Motor neuron (in vitro differentiated cells): ENCODE data around the gene PCBP4. TPM values are rescaled to one million over a fixed set of nuclear protein-coding genes. Genes with fewer than 3 reads are reported as not detected.

Experiments
- ATAC-seq, 8 experiments: fragments of 200-7000 bp; cut with Tn5 transposase; replicated peaks in 6 of 8; 2 replicates each; pipeline ENCODE4 v1.8.0; 2021; ENCODE audit warnings: mild to moderate bottlenecking in 8 of 8, moderate library complexity in 8 of 8
- H3K27ac ChIP-seq, 2 donors: fragments of 250-450 bp; sonication (Bioruptor Pico); 2 replicates each; pipeline ENCODE4 v1.9.0; 2021; ENCODE audit warnings: antibody characterized with exemption in 2 of 2, mild to moderate bottlenecking in 2 of 2, moderate library complexity in 1 of 2
- H3K4me1 ChIP-seq, 2 donors: fragments of 250-450 bp; sonication (Bioruptor Pico); replicated peaks in 1 of 2; 2 replicates each; pipeline ENCODE4 v1.6.1; 2021; ENCODE audit warnings: antibody characterized with exemption in 2 of 2, mild to moderate bottlenecking in 2 of 2, moderate library complexity in 1 of 2
- H3K4me3 ChIP-seq, 5 donors: fragments of 250-450 bp; sonication (Bioruptor Pico); 2 replicates each; pipeline ENCODE4 v1.9.0; 2021; ENCODE audit warnings: antibody characterized with exemption in 5 of 5, mild to moderate bottlenecking in 5 of 5, moderate library complexity in 4 of 5
- WGBS, 10 experiments: fragments of 450-650 bp; shearing (Covaris generic); methylation state at CpG; one replicate each; pipeline ENCODE4 v1.0.0; 2022; 5-methylcytosine and 5-hydroxymethylcytosine counted together
- in situ Hi-C, 9 experiments: fragments of 400-800 bp; cut with MboI; loops; one replicate each; pipeline ENCODE4 v1.15.0; 2021; ENCODE audit warnings: low sequenced_read_pairs in 9 of 9, low pct_unique_long_range_greater_than_20kb in 2 of 9; ENCODE audit not compliant: unreplicated experiment in 9 of 9
- total RNA-seq, 8 experiments: library from RNA; unstranded; fragments of 300-600 nt; gene quantifications; 2 replicates each; pipeline versions ENCODE4 v1.2.3 to v1.2.4, GENCODE V29; 2022

The PCBP4 gene
- total RNA-seq, 8 experiments from 2014 or later, result 10.6 to 338 (median 121) TPM

- H3K4me1 ChIP-seq, result no peaks in the 10 kb centered on the region
- H3K27ac ChIP-seq, result no peak overlapping the region
- no peak for ATAC-seq
- 40 to 100% (median 100%) methylated on average over 1 to 5 of the region's 5 CpGs; no CpG with 5 or more reads in 2 of the 10 experiments for WGBS, 10 experiments
- H3K4me3 ChIP-seq, result no peak overlapping the region
- in situ Hi-C loops, result no loop called here
Measured at GRCh38 chr3:51927061-51927977, 39.9 kb downstream of the PCBP4 start.

- no peak overlapping the region for H3K27ac ChIP-seq
- no peaks in the 10 kb centered on the region for H3K4me1 ChIP-seq
- no peak overlapping the region for H3K4me3 ChIP-seq
- in situ Hi-C loops, result no loop called here
- WGBS, 10 experiments, result 30 to 100% (median 79%) methylated on average over 1 to 10 of the region's 11 CpGs; no CpG with 5 or more reads in 1 of the 10 experiments
- no peak for ATAC-seq
Measured at GRCh38 chr3:51921081-51921578, 46.1 kb downstream of the PCBP4 start.

- in situ Hi-C loops, result no loop called here
- WGBS, 10 experiments, result 7 to 92% (median 66%) methylated on average over 2 to 5 of the region's 5 CpGs; no CpG with 5 or more reads in 1 of the 10 experiments
- Histone ChIP-seq H3K4me1 (no peaks in the 10 kb centered on the region), H3K27ac (no peak overlapping the region), H3K4me3 (no peak overlapping the region)
- ATAC-seq, result no peak
Measured at GRCh38 chr3:51916418-51916817, 50.8 kb downstream of the PCBP4 start.

- ATAC-seq, result no peak
- in situ Hi-C loops, result no loop called here
Measured at GRCh38 chr3:51908026-51908425, 59.2 kb downstream of the PCBP4 start.

More at GRCh38 chr3:51908026-51908425, 59.2 kb downstream of the PCBP4 start:
- no peak overlapping the region for H3K27ac ChIP-seq
- 6 to 100% (median 79%) methylated on average over 1 to 4 of the region's 4 CpGs; no CpG with 5 or more reads in 1 of the 10 experiments for WGBS, 10 experiments
- H3K4me1 ChIP-seq, result no peaks in the 10 kb centered on the region
- H3K4me3 ChIP-seq, result no peak overlapping the region

Other genes starting within 250 kb of the PCBP4 start
- not detected for gene IQCF6, start 188.2 kb downstream of the PCBP4 start, total RNA-seq
- not detected for gene IQCF2, start 105.8 kb downstream of the PCBP4 start, total RNA-seq
- gene IQCF5, start 91.9 kb downstream of the PCBP4 start, total RNA-seq, result not detected
- under 1 TPM in 1 of 8 experiments, not detected in 7; 0.22 TPM for gene IQCF1, start 64.1 kb downstream of the PCBP4 start, total RNA-seq
- gene RRP9, start 25.6 kb downstream of the PCBP4 start, total RNA-seq, result 10 to 100 TPM; 12.0 to 55.7 (median 21.9) TPM
- gene PARP3, start 25.1 kb downstream of the PCBP4 start, total RNA-seq, result 10 to 100 TPM in 3 of 8 experiments, 1 to 10 TPM in 5; 2.7 to 40.4 (median 6.9) TPM
- gene GPR62, start 12.1 kb downstream of the PCBP4 start, total RNA-seq, result 1 to 10 TPM in 1 of 8 experiments, under 1 TPM in 6, not detected in 1; 0.25 to 2.3 (median 0.66) TPM
- 10 to 100 TPM in 4 of 8 experiments, 1 to 10 TPM in 4; 2.8 to 62.1 (median 13.7) TPM for gene ABHD14B, start 6.6 kb upstream of the PCBP4 start, total RNA-seq
- gene ABHD14A, start 7.6 kb upstream of the PCBP4 start, total RNA-seq, result 10 to 100 TPM in 7 of 8 experiments, 1 to 10 TPM in 1; 7.4 to 46.3 (median 30.8) TPM
- gene ACY1, start 16.1 kb upstream of the PCBP4 start, total RNA-seq, result 100 to 1,000 TPM in 1 of 8 experiments, 10 to 100 TPM in 6, 1 to 10 TPM in 1; 6.0 to 136 (median 22.4) TPM
- 1,000 to 10,000 TPM; 1,304 to 2,666 (median 2,366) TPM for gene RPL29, start 28.4 kb upstream of the PCBP4 start, total RNA-seq
- 10 to 100 TPM in 2 of 8 experiments, 1 to 10 TPM in 6; 6.9 to 12.9 (median 8.8) TPM for gene DUSP7, start 89.1 kb upstream of the PCBP4 start, total RNA-seq
- 10 to 100 TPM in 2 of 8 experiments, 1 to 10 TPM in 6; 1.2 to 13.2 (median 3.0) TPM for gene POC1A, start 187.0 kb upstream of the PCBP4 start, total RNA-seq
- gene ALAS1, start 230.7 kb upstream of the PCBP4 start, total RNA-seq, result 10 to 100 TPM; 30.0 to 51.1 (median 37.6) TPM